Measurements from ENCODE around the gene ASB13.

ASB13 gene, protein sequence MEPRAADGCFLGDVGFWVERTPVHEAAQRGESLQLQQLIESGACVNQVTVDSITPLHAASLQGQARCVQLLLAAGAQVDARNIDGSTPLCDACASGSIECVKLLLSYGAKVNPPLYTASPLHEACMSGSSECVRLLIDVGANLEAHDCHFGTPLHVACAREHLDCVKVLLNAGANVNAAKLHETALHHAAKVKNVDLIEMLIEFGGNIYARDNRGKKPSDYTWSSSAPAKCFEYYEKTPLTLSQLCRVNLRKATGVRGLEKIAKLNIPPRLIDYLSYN

DNA sequence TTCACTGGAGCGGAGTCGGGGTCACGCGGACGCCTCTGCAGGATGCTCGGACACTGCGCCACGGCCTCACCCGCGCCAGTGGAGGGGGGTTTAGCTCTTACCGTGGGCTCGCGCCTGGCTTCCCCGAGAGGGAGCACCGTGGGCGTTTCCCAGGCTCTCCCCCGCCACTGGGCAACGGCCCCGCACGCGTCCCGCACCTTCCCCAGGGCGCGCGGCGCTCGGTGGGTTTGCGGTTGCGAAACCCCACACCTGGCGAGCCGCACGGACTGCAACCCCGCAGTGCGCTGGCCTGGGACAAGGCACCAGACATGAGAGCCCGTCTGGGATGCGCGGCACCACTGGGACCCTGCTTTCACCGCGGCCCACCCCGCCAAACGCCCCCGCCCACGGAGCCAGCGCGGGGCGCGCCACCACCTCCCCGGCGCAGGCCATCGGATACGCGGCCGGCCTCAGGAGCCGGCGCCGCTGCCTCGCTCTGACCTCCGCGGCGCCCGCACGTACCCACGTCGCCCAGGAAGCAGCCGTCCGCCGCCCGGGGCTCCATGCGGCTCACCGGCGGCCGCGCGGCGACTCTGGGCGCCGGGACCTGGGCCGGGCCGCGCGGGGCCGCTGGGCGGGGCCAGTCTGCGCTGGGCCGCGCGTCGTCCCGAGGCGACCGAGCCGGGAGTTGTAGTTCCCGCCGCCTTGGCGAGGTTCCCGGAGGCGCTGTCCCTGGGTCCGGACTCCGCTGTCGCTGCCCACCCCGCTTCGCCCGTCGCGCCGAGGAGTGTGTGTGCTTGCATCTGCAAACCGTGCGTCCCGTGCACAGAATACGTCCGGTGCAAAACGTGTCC, at the start of gene ASB13:
Gene ASB13 (minus strand): TSS at position 588 of the 833 bp plus-strand sequence. CDS start 44 bp downstream, at position 544.
- DNase-seq = no peak

DNA sequence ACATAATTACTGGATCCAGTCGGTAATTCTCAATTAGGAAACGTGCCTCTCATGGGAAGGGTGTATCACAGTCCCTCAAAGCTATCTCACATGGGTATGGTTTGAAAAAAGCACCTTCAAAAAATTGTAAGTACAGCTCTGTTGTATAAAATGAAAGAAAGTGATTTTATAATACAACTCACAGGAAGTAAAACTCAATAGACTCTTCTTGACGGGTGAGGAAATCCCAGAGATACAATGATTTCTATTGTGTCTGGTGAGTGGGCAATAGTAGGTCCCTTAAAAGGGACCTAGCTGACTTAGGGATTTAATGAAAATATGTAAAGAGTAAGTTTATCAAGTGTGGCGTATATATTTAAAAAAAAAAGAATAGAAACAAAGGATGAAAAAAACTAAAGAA, 45.2 kb upstream of the ASB13 start:
- DNase-seq = no peak

DNA sequence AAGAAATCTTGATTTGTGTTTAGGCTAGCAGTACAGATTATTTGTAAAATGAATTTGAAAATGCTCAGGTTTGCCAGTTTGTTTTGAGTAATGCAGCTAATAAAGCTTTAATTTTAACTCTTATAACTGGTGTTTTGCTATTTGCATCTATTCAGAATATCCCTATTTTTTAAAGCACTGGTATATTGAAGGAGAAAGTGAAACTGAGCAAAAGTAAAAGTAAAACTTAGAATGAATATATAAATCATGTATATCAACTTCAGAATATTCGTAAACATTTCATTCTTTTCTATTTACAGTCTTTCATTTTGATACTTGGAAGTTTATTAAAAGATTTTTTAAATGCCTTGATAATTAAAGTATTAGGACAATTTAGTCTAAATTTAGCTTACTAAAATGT, 44.5 kb upstream of the ASB13 start:
- no peak for DNase-seq

DNA sequence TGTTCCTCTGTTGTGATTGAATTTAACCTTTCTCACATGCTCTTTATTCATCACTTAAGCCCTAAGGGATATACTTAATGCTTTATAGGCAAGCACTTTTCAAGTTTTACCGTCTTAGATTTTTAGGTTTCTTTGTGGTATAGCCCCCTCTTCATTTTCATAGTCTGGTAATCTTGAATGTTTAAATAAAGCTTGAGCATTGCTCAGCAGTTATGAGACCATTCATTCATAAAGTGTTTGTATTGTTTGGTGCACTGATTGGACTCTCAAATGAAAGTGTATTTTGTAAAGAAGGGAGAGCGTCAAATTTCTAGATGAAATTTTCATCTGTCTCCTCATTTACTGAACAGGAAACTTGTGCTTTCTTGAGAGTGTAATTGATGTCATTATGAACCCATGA, 43.5 kb upstream of the ASB13 start:
- no peak for DNase-seq

GRCh38 chr10:5708356-5708755, 42.0 kb upstream of the ASB13 start:
- DNase-seq = no peak

DNA sequence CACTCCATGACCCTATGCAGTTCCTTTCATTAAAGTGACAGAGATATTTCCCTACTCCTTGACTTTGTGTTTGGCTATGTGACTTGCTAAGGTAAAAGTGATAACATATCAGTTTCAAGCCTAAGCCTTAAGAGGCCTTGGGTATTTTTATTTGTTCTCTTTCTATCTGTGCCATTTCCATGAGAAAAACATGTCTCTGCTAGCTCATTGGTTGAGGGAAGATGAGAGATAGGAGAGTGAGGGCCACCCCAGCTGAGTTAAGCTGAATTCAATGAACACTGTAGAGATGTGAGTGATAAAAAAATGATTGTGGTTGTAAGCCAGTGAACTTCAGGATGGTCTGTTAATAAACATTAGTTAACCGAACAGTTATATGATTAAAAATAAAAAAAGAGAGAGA, 31.7 kb upstream of the ASB13 start:
- DNase-seq = no peak

GRCh38 chr10:5697342-5697741, 30.9 kb upstream of the ASB13 start:
- DNase-seq = no peak

GRCh38 chr10:5694573-5694972, 28.2 kb upstream of the ASB13 start:
- DNase-seq = no peak

DNA sequence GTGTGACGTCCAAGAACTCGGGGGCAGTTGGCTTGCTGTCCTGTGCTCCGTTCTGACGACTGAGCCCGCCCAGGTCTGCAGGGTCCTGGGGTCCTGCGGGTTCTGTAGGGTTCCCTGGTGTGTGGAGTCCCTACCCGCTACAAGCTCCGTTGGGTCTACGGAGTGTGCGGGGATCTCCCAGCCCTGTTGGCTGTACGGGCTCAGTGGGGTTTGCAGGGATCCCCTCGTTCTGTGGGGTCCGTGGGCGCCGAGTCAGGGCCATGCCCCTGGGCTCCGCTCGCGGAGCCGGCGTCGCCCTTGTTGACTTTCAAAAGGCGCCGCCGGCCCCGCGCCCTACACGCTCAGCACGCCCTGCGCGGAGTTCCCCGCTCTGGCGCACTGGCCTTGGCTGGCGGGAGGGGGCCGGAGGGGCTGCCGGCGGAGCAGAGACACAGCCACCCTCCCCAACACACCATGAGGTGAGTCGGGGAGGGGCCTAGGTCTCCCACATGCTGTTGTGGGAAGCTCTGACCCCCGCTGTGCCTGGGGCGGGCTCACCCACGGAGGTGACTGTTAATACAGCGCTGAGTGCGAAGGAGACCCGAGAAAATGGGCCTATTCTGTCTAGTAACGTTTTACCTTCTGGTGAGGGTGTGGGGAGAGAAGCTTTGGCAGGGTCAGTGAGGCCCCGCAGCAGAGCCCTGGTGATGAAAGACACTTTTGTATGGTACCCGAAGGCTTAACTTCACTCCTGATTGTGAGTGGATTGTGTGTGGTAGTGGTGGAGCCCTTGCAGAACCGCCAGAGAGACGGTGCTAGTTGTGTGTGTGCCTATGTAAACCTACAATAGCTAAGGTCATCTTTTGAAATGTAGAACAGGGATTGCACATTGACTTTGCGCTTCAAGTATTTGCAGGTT, 26.3 kb upstream of the ASB13 start:
- no peak for DNase-seq

DNA sequence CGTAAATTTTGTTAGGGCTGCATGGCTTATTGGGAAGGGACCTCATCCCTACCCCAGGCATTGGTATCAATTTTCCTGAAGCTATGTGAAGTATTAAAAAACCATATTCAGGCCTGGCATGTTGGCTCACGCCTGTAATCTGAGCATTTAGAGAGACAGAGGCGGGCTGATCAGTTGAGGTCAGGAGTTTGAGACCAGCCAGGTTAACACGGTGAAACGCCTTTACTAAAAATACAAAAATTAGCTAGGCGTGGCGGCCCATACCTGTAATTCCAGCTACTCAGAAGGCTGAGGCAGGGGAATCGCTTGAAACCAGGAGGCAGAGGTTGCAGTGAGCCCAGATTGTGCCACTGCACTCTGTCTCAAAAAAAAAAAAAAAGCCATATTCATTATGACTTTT, 25.4 kb upstream of the ASB13 start:
- no peak for DNase-seq

- DNase-seq = no peak
Measured at GRCh38 chr10:5688587-5688986, 22.2 kb upstream of the ASB13 start.

DNA sequence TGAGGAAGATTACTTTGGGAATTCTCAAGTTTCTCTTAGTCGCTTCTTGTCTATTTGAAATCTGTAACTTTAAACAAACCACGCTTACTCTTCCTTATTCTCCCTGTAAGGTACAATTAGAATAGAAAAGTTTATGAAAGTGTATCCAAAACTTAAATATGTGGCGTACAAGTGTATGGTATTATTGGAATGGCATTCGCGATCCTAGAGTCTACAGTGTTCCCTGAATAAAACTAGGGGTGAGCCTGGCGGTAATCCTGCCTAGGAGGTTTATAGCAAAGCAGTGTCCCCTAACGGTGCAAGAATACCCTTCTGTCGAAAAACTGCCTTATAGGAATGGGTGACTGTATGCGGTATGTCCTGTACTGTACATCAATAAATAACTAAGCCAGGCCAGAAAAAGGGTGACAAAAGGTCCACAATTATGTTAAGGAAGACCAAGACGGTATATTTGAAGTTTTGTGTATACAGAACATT, 19.4 kb upstream of the ASB13 start:
- no peak for DNase-seq

DNA sequence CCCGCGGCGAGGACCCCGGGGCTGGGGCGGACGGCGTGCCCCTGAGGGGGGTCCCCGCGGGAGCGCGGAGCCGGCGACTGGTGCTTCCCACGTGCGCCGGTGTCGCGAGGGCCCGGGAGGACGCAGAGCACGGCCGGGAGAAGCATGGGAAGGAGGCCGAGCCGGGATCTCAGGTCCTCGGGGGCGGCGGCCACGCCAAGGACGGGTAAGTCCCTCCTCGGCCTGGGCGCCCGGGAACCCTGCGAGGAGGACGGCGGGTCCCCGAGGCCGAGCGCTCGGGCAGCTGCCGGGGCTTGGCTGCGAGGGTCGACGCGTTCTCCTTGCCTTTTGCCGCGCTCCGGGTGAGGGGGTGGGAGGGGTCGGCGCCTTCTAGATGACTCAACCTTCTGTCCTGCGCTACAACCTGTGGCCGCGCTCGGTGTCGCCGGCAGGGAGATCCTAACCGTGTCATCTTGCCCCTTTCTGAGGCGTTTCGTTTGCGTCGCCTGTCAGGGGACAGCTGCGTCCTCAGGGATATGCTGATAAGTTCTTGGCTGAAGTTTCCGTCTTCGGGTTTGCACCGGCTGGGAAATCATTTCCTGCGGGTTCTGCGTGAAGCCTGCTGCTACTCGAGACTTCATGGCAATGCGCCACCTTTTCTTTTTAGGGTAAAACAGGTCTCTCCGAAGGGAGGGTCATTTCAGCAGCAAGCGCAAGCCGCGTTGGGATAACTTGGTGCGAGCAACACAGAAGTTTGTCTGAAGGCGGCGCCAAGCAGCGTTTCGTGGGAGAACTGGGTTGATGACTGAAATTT, 18.8 kb upstream of the ASB13 start:
- DNase-seq = no peak

GRCh38 chr10:5684318-5684970, 18.0 kb upstream of the ASB13 start, which contains the start of gene TASOR2:
TASOR2 (plus strand) TSS chr10:5684838; CDS start chr10:5720643, 35,805 bp downstream.
- DNase-seq = peak; percentile 91

DNA sequence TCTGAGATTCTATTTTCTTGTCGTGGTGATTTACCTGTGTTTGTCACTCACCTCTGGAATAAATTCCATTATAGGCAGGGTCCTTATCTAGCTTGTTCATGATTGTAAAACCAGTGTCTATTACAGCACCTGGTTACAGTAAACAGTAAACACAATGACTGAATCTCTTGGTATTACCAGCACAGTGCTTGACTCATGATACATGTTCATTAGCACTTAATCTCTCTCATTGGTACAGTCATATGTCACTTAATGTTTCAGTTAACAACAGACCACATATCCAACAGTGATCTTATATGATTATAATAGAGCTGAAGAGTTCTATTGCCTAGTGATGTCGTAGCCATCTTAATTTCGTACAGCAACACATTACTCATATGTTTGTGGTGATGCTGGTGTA, 16.7 kb upstream of the ASB13 start:
- no peak for DNase-seq

DNA sequence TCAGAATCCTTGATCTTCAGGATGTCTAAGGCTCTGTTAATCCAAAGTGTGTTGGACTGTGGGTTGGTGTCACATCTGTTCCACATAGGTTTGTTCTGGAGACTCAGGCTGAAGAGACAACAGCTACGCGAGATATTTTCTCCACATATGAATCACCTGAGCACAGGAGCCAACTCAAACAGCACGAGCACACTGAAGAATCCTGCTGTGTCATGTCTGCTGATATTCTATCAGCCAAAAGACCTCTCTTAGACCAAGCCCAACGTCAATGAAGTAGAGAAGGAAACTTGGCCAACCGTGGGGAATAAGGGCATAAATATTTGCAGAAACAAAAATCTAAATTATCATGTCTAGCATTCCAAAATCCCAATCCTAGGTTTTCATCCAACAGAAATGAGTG, 15.5 kb upstream of the ASB13 start:
- DNase-seq = no peak

GRCh38 chr10:5679606-5680005, 13.2 kb upstream of the ASB13 start:
- DNase-seq = no peak

- DNase-seq = no peak
Measured at GRCh38 chr10:5679037-5679435, 12.6 kb upstream of the ASB13 start.

- DNase-seq = no peak
Measured at GRCh38 chr10:5678397-5679036, 12.1 kb upstream of the ASB13 start.

- no peak for DNase-seq
Measured at GRCh38 chr10:5670662-5671375, 4.4 kb upstream of the ASB13 start.

DNA sequence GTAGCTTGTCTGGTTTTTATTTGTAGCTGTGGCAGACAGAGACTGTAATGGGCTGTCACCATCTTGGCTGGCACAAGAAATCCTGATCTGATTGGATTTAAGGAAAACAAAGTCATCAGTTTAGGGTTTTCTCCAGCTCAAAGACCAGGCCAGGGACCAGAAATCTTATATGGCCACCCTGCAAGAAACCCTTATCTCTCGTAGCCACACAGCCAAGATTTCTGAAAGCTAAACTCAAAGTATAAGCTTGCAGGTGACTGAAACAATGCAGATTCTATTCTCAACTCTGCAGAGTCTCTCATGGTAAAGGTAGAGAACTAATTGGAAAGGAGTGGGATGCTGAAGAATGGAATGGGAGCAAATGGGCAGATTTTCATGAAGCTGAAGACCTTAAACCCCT, 3.2 kb upstream of the ASB13 start:
- DNase-seq = no peak

All from DMS153 (cell line).